PC-3 (cell line): Measurements from ENCODE around the gene PTPRB.

Source experiments
- CTCF ChIP-seq: fragments of 300-600 bp; sonication (generic); conservative IDR thresholded peaks from 2 replicates; pipeline ENCODE4 v1.5.1; 2017; ENCODE audit warnings: antibody characterized with exemption, low read depth, mild to moderate bottlenecking, low read length
- EZH2 ChIP-seq: fragments of 300-600 bp; sonication (generic); IDR thresholded peaks from one replicate; pipeline ENCODE4 v1.6.1; 2017; ENCODE audit warnings: antibody characterized with exemption, mild to moderate bottlenecking, low read length; ENCODE audit not compliant: unreplicated experiment
- EZH2phosphoT487 ChIP-seq: fragments of 300-600 bp; sonication (generic); IDR thresholded peaks from 2 replicates; pipeline ENCODE4 v1.6.1; 2018; ENCODE audit warnings: mild to moderate bottlenecking, antibody characterized with exemption, low read length, borderline replicate concordance

- TF ChIP-seq CTCF = no peak
- TF ChIP-seq EZH2 = no peak
- no peak for TF ChIP-seq EZH2phosphoT487
Observed at GRCh38 chr12:70486588-70486987, 150.6 kb downstream of the PTPRB start.
